Lower leg skin (tissue), 4 donors: ENCODE data around the gene STUM. TPM values are rescaled to one million over a fixed set of nuclear protein-coding genes. Genes with fewer than 3 reads are reported as not detected.

ENCODE experiments used
- DNase-seq, 2 donors: peaks; one replicate each; pipeline ENCODE4 v3.0.0-alpha.2; 2019; ENCODE audit warnings: low spot score in 2 of 2
- H3K4me3 ChIP-seq: fragments of 200-600 bp; sonication (generic); 2 replicates; pipeline ENCODE4 v1.5.1; 2017; ENCODE audit warnings: mild to moderate bottlenecking, low read depth; ENCODE audit not compliant: poor library complexity, severe bottlenecking
- CTCF ChIP-seq, 3 donors: fragments of 450-650 bp; IDR thresholded peaks; one replicate each; pipeline ENCODE4 v1.5.1; 2016; ENCODE audit warnings: antibody characterized with exemption in 3 of 3, mild to moderate bottlenecking in 3 of 3, moderate library complexity in 2 of 3
- POLR2A ChIP-seq, 2 donors: fragments of 450-650 bp; IDR thresholded peaks; one replicate each; pipeline ENCODE4 v1.6.1; 2016 to 2017; ENCODE audit warnings: antibody characterized with exemption in 2 of 2, mild to moderate bottlenecking in 1 of 2, moderate library complexity in 1 of 2
- WGBS, 2 donors: methylation state at CpG; one replicate each; pipeline ENCODE4 v1.1.5; 2018; 5-methylcytosine and 5-hydroxymethylcytosine counted together
- intact Hi-C: fragments of 100-400 bp; cut with DNase I; formaldehyde crosslinking; loops from one replicate; pipeline ENCODE4 v1.15.0; 2023; ENCODE audit warnings: low total_unique reads
- total RNA-seq, 4 donors: library from RNA; depleted of rRNA; stranded (reverse); fragments of >200 nt; gene quantifications; one replicate each; pipeline ENCODE4 v1.1.0, GENCODE V29; 2016

Gene STUM
- total RNA-seq, 4 donors from 2014 or later = 1.0 to 6.6 (median 3.4) TPM

- H3K4me3 ChIP-seq = no peak overlapping the region
- TF ChIP-seq POLR2A (IDR thresholded peaks at IDR 0.05) = no peak
- no peak for TF ChIP-seq CTCF (IDR thresholded peaks at IDR 0.05)
- intact Hi-C loops = no loop called here
- WGBS, 2 donors = 84 to 91% methylated on average over 10 of the region's 10 CpGs
- peak in 1 of 2 donors; percentile 23 for DNase-seq
These were observed 96.9 kb downstream of the STUM start for GRCh38 chr1:226645279-226645976.

- no peak overlapping the region for H3K4me3 ChIP-seq
- intact Hi-C loops = no loop called here
- TF ChIP-seq CTCF (IDR thresholded peaks at IDR 0.05) = no peak
- TF ChIP-seq POLR2A (IDR thresholded peaks at IDR 0.05) = no peak
- 81 to 88% methylated on average over 18 of the region's 18 CpGs for WGBS, 2 donors
- DNase-seq = peak in 1 of 2 donors; percentile 85
These were observed 97.7 kb downstream of the STUM start for GRCh38 chr1:226646026-226646869.

GRCh38 chr1:226646870-226647449 is 98.4 kb downstream of the STUM start:
- intact Hi-C loops = no loop called here
- peak in 1 of 2 donors; percentile 85 for DNase-seq

GRCh38 chr1:226647719-226648118 is 99.2 kb downstream of the STUM start:
- no peak overlapping the region for H3K4me3 ChIP-seq
- intact Hi-C loops = no loop called here
- TF ChIP-seq POLR2A (IDR thresholded peaks at IDR 0.05) = no peak
- TF ChIP-seq CTCF (IDR thresholded peaks at IDR 0.05) = no peak
- no peak for DNase-seq
- WGBS, 2 donors = 90 to 96% methylated on average over 8 of the region's 8 CpGs

More at GRCh38 chr1:226646870-226647449, 98.4 kb downstream of the STUM start:
- 96 to 98% methylated on average over 10 to 16 of the region's 16 CpGs for WGBS, 2 donors
- TF ChIP-seq POLR2A (IDR thresholded peaks at IDR 0.05) (no peak), CTCF (IDR thresholded peaks at IDR 0.05) (no peak)
- no peak overlapping the region for H3K4me3 ChIP-seq

- no peak overlapping the region for H3K4me3 ChIP-seq
- no peak for DNase-seq
- WGBS, 2 donors = 91 to 97% methylated on average over 5 to 6 of the region's 6 CpGs
- TF ChIP-seq POLR2A (IDR thresholded peaks at IDR 0.05) (no peak), CTCF (IDR thresholded peaks at IDR 0.05) (no peak)
- intact Hi-C loops = no loop called here
These were observed 99.9 kb downstream of the STUM start for GRCh38 chr1:226648421-226648820.
